ENCODE measurements around the gene WNT4. TPM values are rescaled to one million over a fixed set of nuclear protein-coding genes. Genes with fewer than 3 reads are reported as not detected.

Gene WNT4
- total and polyA plus RNA-seq, 9 of the 15 experiments (the other 6 are each of a cell fraction or from before 2014, with no cell fraction given) = 0.01 TPM; not detected in 8

GRCh38 chr1:22171951-22172715 is 29.2 kb upstream of the WNT4 start:
- Histone ChIP-seq H2AFZ (ENCODE audit: low read depth, low read length) (no peak overlapping the region), H3K9me3 (replicated peaks; ENCODE audit: control insufficient read depth, insufficient read depth, low read depth, low read length) (no peaks in the 10 kb centered on the region), H3K79me2 (ENCODE audit: control insufficient read depth, insufficient read depth, low read length) (no peaks in the 10 kb centered on the region), H3K9me1 (ENCODE audit: control insufficient read depth, insufficient read depth, low read length) (no peaks in the 10 kb centered on the region), H3K27ac (ENCODE audit: extremely low read depth, low read depth, low read length) (no peak overlapping the region), H3K9ac (ENCODE audit: insufficient read depth in 1 of 2, low read depth in 2 of 2, low read length in 2 of 2) (peak overlapping the region in 1 of 2 experiments; percentile 26; a peak in 1 of 4 replicates), H3K4me1 (replicated peaks in 1 of 2; ENCODE audit: control insufficient read depth in 2 of 2, insufficient read depth in 2 of 2, low read length in 2 of 2) (peaks cover 3 to 5% of the 10 kb centered on the region in 2 experiments; a peak in 4 of 5 replicates), H3K27me3 (ENCODE audit: control insufficient read depth in 2 of 2, insufficient read depth in 2 of 2, low read length in 2 of 2) (peaks cover 0 to 8% of the 10 kb centered on the region in 2 experiments; a peak in 3 of 5 replicates), H3K4me2 (ENCODE audit: insufficient read depth, low read length) (no peak overlapping the region), H4K20me1 (replicated peaks; ENCODE audit: control insufficient read depth, insufficient read depth, low read length) (no peaks in the 10 kb centered on the region), H3K36me3 (ENCODE audit: control insufficient read depth, insufficient read depth, low read length) (no peaks in the 10 kb centered on the region), H3K4me3 (no peak overlapping the region)
- BruUV-seq (replicated peaks) = no TSS peak
- TF ChIP-seq CBFA2T3 (IDR thresholded peaks at IDR 0.05) = peak; percentile 43
- no peak for TF ChIP-seq ZNF175 (CRISPR knock-in tag; IDR thresholded peaks at IDR 0.05; ENCODE audit: low read depth)
- no peak for TF ChIP-seq SETDB1 (IDR thresholded peaks at IDR 0.05; ENCODE audit: low read length)
- no peak for FAIRE-seq
- in situ Hi-C loops (cut with MboI) (no loop called here), intact Hi-C loops (cut with micrococcal nuclease) (no loop called here)
- peak in 1 of 4 experiments; percentile 34 for DNase-seq (ENCODE audit: extremely low read depth in 1 of 4, low spot score in 3 of 4)
- CTCF ChIA-PET (ENCODE audit: low intra/inter-chr PET ratio) = no interaction called here
- ATAC-seq = no peak
- WGBS (ENCODE audit: insufficient coverage, low coverage, missing lambda C conversion rate) = 29% methylated on average over 18 of the region's 18 CpGs
- POLR2A ChIA-PET = interaction anchor here (0.6 kb wide), 1 partner anchor 13 kb away, joined by 3 read pairs; no protein-coding TSS in a partner anchor

DNA sequence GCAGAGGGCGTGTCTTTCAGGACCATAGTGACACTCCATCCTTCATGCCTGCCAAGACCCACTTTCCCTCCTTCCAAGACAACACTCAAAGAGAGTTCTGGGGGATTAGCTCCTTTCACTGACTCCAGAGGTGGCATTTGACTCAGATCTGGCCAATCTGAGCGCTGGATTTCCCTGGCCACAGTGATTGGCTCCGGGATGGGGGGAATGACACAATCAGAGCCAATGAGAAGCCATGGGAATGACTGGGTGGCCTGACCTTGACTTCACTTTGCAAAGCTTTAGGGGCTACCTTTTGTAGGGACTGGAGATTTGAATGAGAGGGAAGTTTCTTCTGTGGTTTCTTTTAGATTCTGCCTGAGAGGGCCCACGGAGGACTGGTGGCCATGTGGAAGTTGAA is 26.9 kb upstream of the WNT4 start:
- TF ChIP-seq E2F8 (IDR thresholded peaks at IDR 0.05; ENCODE audit: low read depth, partially characterized antibody) (no peak), NFYB (IDR thresholded peaks at IDR 0.05; ENCODE audit: extremely low read depth, insufficient read length) (peak; percentile 50), E2F6 (IDR thresholded peaks at IDR 0.05; ENCODE audit: borderline replicate concordance in 1 of 2, extremely low read depth in 1 of 2, insufficient read depth in 1 of 2, insufficient read length in 1 of 2, low read depth in 1 of 2, low read length in 1 of 2, poor library complexity in 1 of 2, severe bottlenecking in 1 of 2) (peak in 1 of 2 experiments; percentile 29)
- TF ChIP-seq, protein P1, sequence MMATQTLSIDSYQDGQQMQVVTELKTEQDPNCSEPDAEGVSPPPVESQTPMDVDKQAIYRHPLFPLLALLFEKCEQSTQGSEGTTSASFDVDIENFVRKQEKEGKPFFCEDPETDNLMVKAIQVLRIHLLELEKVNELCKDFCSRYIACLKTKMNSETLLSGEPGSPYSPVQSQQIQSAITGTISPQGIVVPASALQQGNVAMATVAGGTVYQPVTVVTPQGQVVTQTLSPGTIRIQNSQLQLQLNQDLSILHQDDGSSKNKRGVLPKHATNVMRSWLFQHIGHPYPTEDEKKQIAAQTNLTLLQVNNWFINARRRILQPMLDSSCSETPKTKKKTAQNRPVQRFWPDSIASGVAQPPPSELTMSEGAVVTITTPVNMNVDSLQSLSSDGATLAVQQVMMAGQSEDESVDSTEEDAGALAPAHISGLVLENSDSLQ (IDR thresholded peaks at IDR 0.05) = peak; percentile 79
- H3K4me2 ChIP-seq (ENCODE audit: insufficient read depth, low read length) = no peak overlapping the region
- 32% methylated on average over 4 of the region's 4 CpGs for WGBS (ENCODE audit: insufficient coverage, low coverage, missing lambda C conversion rate)
- peaks cover 3 to 5% of the 10 kb centered on the region in 2 experiments; a peak in 4 of 5 replicates for H3K4me1 ChIP-seq (replicated peaks in 1 of 2; ENCODE audit: control insufficient read depth in 2 of 2, insufficient read depth in 2 of 2, low read length in 2 of 2)
- ChIA-PET POLR2A (interaction anchor here (1.4 kb wide), 1 partner anchor 17 kb away, joined by 3 read pairs; no protein-coding TSS in a partner anchor), CTCF (ENCODE audit: low intra/inter-chr PET ratio) (no interaction called here)
- no peaks in the 10 kb centered on the region for H4K20me1 ChIP-seq (replicated peaks; ENCODE audit: control insufficient read depth, insufficient read depth, low read length)
- FAIRE-seq (no peak), ATAC-seq (no peak), DNase-seq (ENCODE audit: extremely low read depth in 1 of 4, low spot score in 3 of 4) (no peak)
- in situ Hi-C loops (cut with MboI) (no loop called here), intact Hi-C loops (cut with micrococcal nuclease) (no loop called here)
- no peaks in the 10 kb centered on the region for H3K36me3 ChIP-seq (ENCODE audit: control insufficient read depth, insufficient read depth, low read length)
- H3K4me3 ChIP-seq = no peak overlapping the region
- H3K27ac ChIP-seq (ENCODE audit: extremely low read depth, low read depth, low read length) = no peak overlapping the region
- BruUV-seq (replicated peaks) = no TSS peak
- no peaks in the 10 kb centered on the region for H3K9me3 ChIP-seq (replicated peaks; ENCODE audit: control insufficient read depth, insufficient read depth, low read depth, low read length)
- no peak overlapping the region for H3K9ac ChIP-seq (ENCODE audit: insufficient read depth in 1 of 2, low read depth in 2 of 2, low read length in 2 of 2)
- H3K79me2 ChIP-seq (ENCODE audit: control insufficient read depth, insufficient read depth, low read length) = no peaks in the 10 kb centered on the region
- peaks cover 0 to 7% of the 10 kb centered on the region in 2 experiments; a peak in 2 of 5 replicates for H3K27me3 ChIP-seq (ENCODE audit: control insufficient read depth in 2 of 2, insufficient read depth in 2 of 2, low read length in 2 of 2)
- no peak overlapping the region for H2AFZ ChIP-seq (ENCODE audit: low read depth, low read length)
- H3K9me1 ChIP-seq (ENCODE audit: control insufficient read depth, insufficient read depth, low read length) = no peaks in the 10 kb centered on the region
